Stomach (tissue), 9 donors: ENCODE results near the gene WNT11. TPM values are rescaled to one million over a fixed set of nuclear protein-coding genes. Genes with fewer than 3 reads are reported as not detected.

Source experiments
- DNase-seq, 2 donors: peaks; one replicate each; pipeline versions ENCODE4 v3.0.0 to v3.0.0-alpha.2; 2013 to 2019
- H3K27ac ChIP-seq, 5 donors: fragments of 200-600 bp in 4 of 5; sonication (generic) in 4 of 5; one replicate each; pipeline ENCODE4 v1.5.1; 2013 to 2019; ENCODE audit warnings: mild to moderate bottlenecking in 1 of 5, moderate library complexity in 1 of 5
- H3K27me3 ChIP-seq, 3 donors: fragments of 200-600 bp; sonication (generic); one replicate each; pipeline ENCODE4 v1.5.1; 2017 to 2019; ENCODE audit warnings: mixed run types in 1 of 3
- H3K36me3 ChIP-seq, 4 donors: fragments of 200-600 bp; sonication (generic); 1 replicate in 3 of 4; 2 replicates in 1 of 4; pipeline ENCODE4 v1.5.1; 2016 to 2019
- H3K4me1 ChIP-seq, 4 donors: fragments of 200-600 bp; sonication (generic); one replicate each; pipeline ENCODE4 v1.5.1; 2016 to 2019
- H3K4me3 ChIP-seq, 4 donors: fragments of 200-600 bp; sonication (generic) in 3 of 4; one replicate each; pipeline ENCODE4 v1.5.1; 2016 to 2019; ENCODE audit warnings: mild to moderate bottlenecking in 1 of 4
- H3K9me3 ChIP-seq, 4 donors: fragments of 200-600 bp; sonication (generic); one replicate each; pipeline ENCODE4 v1.5.1; 2016 to 2019
- CTCF ChIP-seq, 7 experiments: fragments of 450-650 bp in 4 of 7; fragments of 200-600 bp in 3 of 7; sonication (generic) in 3 of 7; IDR thresholded peaks; one replicate each; pipeline ENCODE4 v1.5.1; 2016 to 2019; ENCODE audit warnings: antibody characterized with exemption in 7 of 7, control low read depth in 2 of 7, mild to moderate bottlenecking in 1 of 7
- EP300 ChIP-seq: sonication (generic); formaldehyde crosslinking; IDR thresholded peaks from one replicate; pipeline ENCODE4 v1.6.1; 2017; ENCODE audit warnings: antibody characterized with exemption
- POLR2A ChIP-seq, 4 donors: fragments of 450-650 bp; IDR thresholded peaks; one replicate each; pipeline ENCODE4 v1.6.1; 2016; ENCODE audit warnings: antibody characterized with exemption in 4 of 4, control low read depth in 2 of 4, mild to moderate bottlenecking in 1 of 4, moderate library complexity in 1 of 4
- POLR2AphosphoS5 ChIP-seq, 3 donors: sonication (generic); formaldehyde crosslinking; IDR thresholded peaks; one replicate each; pipeline ENCODE4 v1.6.1; 2016; ENCODE audit warnings: antibody characterized with exemption in 3 of 3
- WGBS, 5 donors: extraction: QIAGEN DNeasy Blood & Tissue Kit in 3 of 5; methylation state at CpG; one replicate each; pipeline versions ENCODE4 v1.1.5 to v1.1.7; 2013 to 2018; 5-methylcytosine and 5-hydroxymethylcytosine counted together
- intact Hi-C: fragments of 100-400 bp; cut with DNase I; formaldehyde crosslinking; loops from one replicate; pipeline ENCODE4 v1.15.1; 2023; ENCODE audit warnings: low total_unique reads
- polyA plus RNA-seq, 3 donors: library from polyadenylated mRNA; stranded (reverse); fragments of 200-250 nt; gene quantifications; one replicate each; pipeline ENCODE4 v1.2.3, GENCODE V29; 2013
- total RNA-seq, 5 donors: library from RNA; depleted of rRNA; stranded (reverse); fragments of >200 nt; gene quantifications; one replicate each; pipeline versions ENCODE4 v1.1.0 to v1.2.3, GENCODE V29; 2014 to 2016
- donor health status: healthy with polysubstance abuse.
- donor health status: Bipolar disorder and iron deficiency.
- donor health status: healthy.

Gene WNT11
- total and polyA plus RNA-seq, 8 donors, result 0.12 to 96.7 (median 1.3) TPM; not detected in 2

GRCh38 chr11:76217653-76218160 is 11.4 kb upstream of the WNT11 start:
- TF ChIP-seq POLR2A (IDR thresholded peaks at IDR 0.05), result no peak
- no peak for TF ChIP-seq CTCF (IDR thresholded peaks at IDR 0.05)
- no peak for TF ChIP-seq POLR2AphosphoS5 (IDR thresholded peaks at IDR 0.05)
- no peak for TF ChIP-seq EP300
- no peak for DNase-seq
- 55 to 69% (median 63%) methylated on average over 8 of the region's 8 CpGs for WGBS, 5 donors
- no peak overlapping the region for H3K4me3 ChIP-seq
- no peaks in the 10 kb centered on the region for H3K36me3 ChIP-seq
- no peaks in the 10 kb centered on the region for H3K4me1 ChIP-seq
- intact Hi-C loops, result no loop called here
- peaks cover 0 to 11% (median 0%) of the 10 kb centered on the region in 3 donors for H3K27me3 ChIP-seq
- no peak overlapping the region for H3K27ac ChIP-seq
- H3K9me3 ChIP-seq, result no peaks in the 10 kb centered on the region

- intact Hi-C loops, result no loop called here
- H3K4me3 ChIP-seq, result no peak overlapping the region
- peaks cover 0 to 21% (median 7%) of the 10 kb centered on the region in 3 donors for H3K27me3 ChIP-seq
- no peak overlapping the region for H3K27ac ChIP-seq
- H3K4me1 ChIP-seq, result no peaks in the 10 kb centered on the region
- WGBS, 5 donors, result 76 to 86% (median 84%) methylated on average over 8 to 9 of the region's 9 CpGs
- no peak for TF ChIP-seq POLR2A (IDR thresholded peaks at IDR 0.05)
- no peak for TF ChIP-seq EP300
- TF ChIP-seq POLR2AphosphoS5 (IDR thresholded peaks at IDR 0.05), result no peak
- TF ChIP-seq CTCF (IDR thresholded peaks at IDR 0.05), result no peak
- H3K9me3 ChIP-seq, result no peaks in the 10 kb centered on the region
- DNase-seq, result no peak
- no peaks in the 10 kb centered on the region for H3K36me3 ChIP-seq
Observed at GRCh38 chr11:76216536-76217325, 10.4 kb upstream of the WNT11 start.

GRCh38 chr11:76215941-76216340 is 9.6 kb upstream of the WNT11 start:
- no peak for DNase-seq
- WGBS, 5 donors, result 73 to 85% (median 82%) methylated on average over 6 of the region's 6 CpGs

More at GRCh38 chr11:76215941-76216340, 9.6 kb upstream of the WNT11 start:
- Histone ChIP-seq H3K4me1 (peaks cover 2 to 5% (median 3%) of the 10 kb centered on the region in 4 donors), H3K9me3 (no peaks in the 10 kb centered on the region), H3K27ac (no peak overlapping the region), H3K36me3 (no peaks in the 10 kb centered on the region), H3K4me3 (no peak overlapping the region), H3K27me3 (peaks cover 5 to 29% (median 11%) of the 10 kb centered on the region in 3 donors)
- intact Hi-C loops, result no loop called here
- TF ChIP-seq POLR2A (IDR thresholded peaks at IDR 0.05), result no peak
- TF ChIP-seq POLR2AphosphoS5 (IDR thresholded peaks at IDR 0.05), result no peak
- no peak for TF ChIP-seq EP300
- no peak for TF ChIP-seq CTCF (IDR thresholded peaks at IDR 0.05)
